Tibial artery (tissue), 4 donors: ENCODE data around the gene OBP2A.
A peak's percentile ranks its signal among the peaks of the same experiment; 100 is the strongest.

Experiments
- DNase-seq, 2 donors: peaks; one replicate each; pipeline ENCODE4 v3.0.0-alpha.2; 2019
- H3K27ac ChIP-seq, 2 donors: fragments of 200-600 bp; sonication (generic) in 1 of 2; 1 replicate in 1 of 2; 2 replicates in 1 of 2; pipeline ENCODE4 v1.5.1; 2018 to 2019; ENCODE audit warnings: mild to moderate bottlenecking in 1 of 2
- H3K27me3 ChIP-seq, 2 donors: fragments of 200-600 bp; sonication (generic) in 1 of 2; one replicate each; pipeline versions ENCODE4 v1.5.1 to v1.6.0; 2016 to 2019
- H3K36me3 ChIP-seq, 3 donors: fragments of 200-600 bp; sonication (generic) in 2 of 3; one replicate each; pipeline ENCODE4 v1.5.1; 2016 to 2019; ENCODE audit warnings: mild to moderate bottlenecking in 2 of 3
- H3K4me1 ChIP-seq, 4 donors: fragments of 200-600 bp; sonication (generic) in 2 of 4; 1 replicate in 3 of 4; 2 replicates in 1 of 4; pipeline ENCODE4 v1.5.1; 2016 to 2019
- H3K4me3 ChIP-seq, 2 donors: fragments of 200-600 bp; sonication (generic) in 1 of 2; 1 replicate in 1 of 2; 2 replicates in 1 of 2; pipeline ENCODE4 v1.5.1; 2018 to 2019; ENCODE audit warnings: mild to moderate bottlenecking in 2 of 2
- H3K9me3 ChIP-seq, 3 donors: fragments of 200-600 bp; sonication (generic) in 1 of 3; one replicate each; pipeline ENCODE4 v1.5.1; 2016 to 2019
- CTCF ChIP-seq, 2 experiments: fragments of 200-600 bp in 1 of 2; fragments of 450-650 bp in 1 of 2; IDR thresholded peaks; one replicate each; pipeline ENCODE4 v1.5.1; 2017 to 2019; ENCODE audit warnings: antibody characterized with exemption in 2 of 2, mild to moderate bottlenecking in 1 of 2, moderate library complexity in 1 of 2
- intact Hi-C: fragments of 100-400 bp; cut with DNase I; formaldehyde crosslinking; loops from one replicate; pipeline ENCODE4 v1.15.0; 2023; ENCODE audit warnings: low total_unique reads

Gene OBP2A

GRCh38 chr9:135501261-135502167, 44.4 kb upstream of the OBP2A start:
- DNase-seq, result peak; percentile 36 to 68
- Histone ChIP-seq H3K27me3 (no peaks in the 10 kb centered on the region), H3K36me3 (peaks cover 13 to 40% (median 32%) of the 10 kb centered on the region in 3 donors), H3K4me1 (peaks cover 3 to 35% (median 20%) of the 10 kb centered on the region in 4 donors), H3K27ac (peak overlapping the region; percentile 76 to 81), H3K9me3 (no peaks in the 10 kb centered on the region), H3K4me3 (peak overlapping the region; percentile 76 to 92)
- intact Hi-C loops, result no loop called here
- TF ChIP-seq CTCF (IDR thresholded peaks at IDR 0.05), result no peak

GRCh38 chr9:135502168-135502872, 43.6 kb upstream of the OBP2A start:
- intact Hi-C loops, result no loop called here
- DNase-seq, result peak in 1 of 2 donors; percentile 61
- H3K27ac ChIP-seq, result no peak overlapping the region
- H3K27me3 ChIP-seq, result no peaks in the 10 kb centered on the region
- peaks cover 13 to 40% (median 32%) of the 10 kb centered on the region in 3 donors for H3K36me3 ChIP-seq
- no peaks in the 10 kb centered on the region for H3K9me3 ChIP-seq
- no peak for TF ChIP-seq CTCF (IDR thresholded peaks at IDR 0.05)
- peaks cover 3 to 35% (median 20%) of the 10 kb centered on the region in 4 donors for H3K4me1 ChIP-seq
- H3K4me3 ChIP-seq, result peak overlapping the region in 1 of 2 donors; percentile 92

GRCh38 chr9:135502873-135503321, 43.0 kb upstream of the OBP2A start:
- H3K36me3 ChIP-seq, result peaks cover 13 to 40% (median 32%) of the 10 kb centered on the region in 3 donors
- H3K4me1 ChIP-seq, result peaks cover 3 to 35% (median 20%) of the 10 kb centered on the region in 4 donors
- no peak overlapping the region for H3K27ac ChIP-seq
- DNase-seq, result peak in 1 of 2 donors; percentile 58
- intact Hi-C loops, result no loop called here
- TF ChIP-seq CTCF (IDR thresholded peaks at IDR 0.05), result no peak
- H3K4me3 ChIP-seq, result no peak overlapping the region
- H3K27me3 ChIP-seq, result no peaks in the 10 kb centered on the region
- H3K9me3 ChIP-seq, result no peaks in the 10 kb centered on the region

GRCh38 chr9:135503371-135504261, 42.3 kb upstream of the OBP2A start:
- peak in 1 of 2 donors; percentile 57 for DNase-seq

More at GRCh38 chr9:135503371-135504261, 42.3 kb upstream of the OBP2A start:
- intact Hi-C loops, result no loop called here
- Histone ChIP-seq H3K36me3 (peaks cover 13 to 40% (median 32%) of the 10 kb centered on the region in 3 donors), H3K27ac (no peak overlapping the region), H3K4me1 (peaks cover 3 to 35% (median 20%) of the 10 kb centered on the region in 4 donors), H3K4me3 (no peak overlapping the region), H3K27me3 (no peaks in the 10 kb centered on the region), H3K9me3 (peaks cover 0 to 6% (median under 1%) of the 10 kb centered on the region in 3 donors)
- no peak for TF ChIP-seq CTCF (IDR thresholded peaks at IDR 0.05)
